HUES48 (cell line): ENCODE measurements around the gene FOXC1.

Experiments used
- H3K27ac ChIP-seq: one replicate; pipeline ENCODE4 v1.7.0; 2013; ENCODE audit warnings: low read depth, low read length, inconsistent platforms
- H3K27me3 ChIP-seq: 2 replicates; pipeline ENCODE4 v1.6.1; 2013; ENCODE audit warnings: mild to moderate bottlenecking, low read length; ENCODE audit not compliant: control insufficient read depth, insufficient read depth
- H3K36me3 ChIP-seq: 2 replicates; pipeline ENCODE4 v1.6.1; 2013; ENCODE audit warnings: low read length; ENCODE audit not compliant: control insufficient read depth, insufficient read depth
- H3K4me1 ChIP-seq: 2 replicates; pipeline ENCODE4 v1.6.1; 2013; ENCODE audit warnings: mild to moderate bottlenecking, low read length; ENCODE audit not compliant: control insufficient read depth, insufficient read depth
- H3K4me3 ChIP-seq: 2 replicates; pipeline ENCODE4 v1.5.1; 2013; ENCODE audit warnings: mild to moderate bottlenecking, low read depth, low read length
- H3K9ac ChIP-seq: 2 replicates; pipeline ENCODE4 v1.6.1; 2013; ENCODE audit warnings: mild to moderate bottlenecking, low read depth, low read length, moderate library complexity
- H3K9me3 ChIP-seq: 2 replicates; pipeline ENCODE4 v1.6.1; 2013; ENCODE audit warnings: low read length; ENCODE audit not compliant: control insufficient read depth, insufficient read depth

Gene FOXC1

GRCh38 chr6:1593958-1594314 lies 15.8 kb upstream of the FOXC1 start:
- Histone ChIP-seq H3K9ac (no peak overlapping the region), H3K27ac (no peak overlapping the region), H3K27me3 (peaks cover 11% of the 10 kb centered on the region), H3K36me3 (no peaks in the 10 kb centered on the region), H3K9me3 (no peaks in the 10 kb centered on the region), H3K4me1 (peaks cover 14% of the 10 kb centered on the region), H3K4me3 (no peak overlapping the region)

- Histone ChIP-seq H3K36me3 (no peaks in the 10 kb centered on the region), H3K4me3 (no peak overlapping the region), H3K9me3 (no peaks in the 10 kb centered on the region), H3K4me1 (peaks cover 14% of the 10 kb centered on the region), H3K9ac (no peak overlapping the region), H3K27me3 (peaks cover 16% of the 10 kb centered on the region), H3K27ac (no peak overlapping the region)
Observed at GRCh38 chr6:1594445-1595200, 15.1 kb upstream of the FOXC1 start.

GRCh38 chr6:1595271-1596087 lies 14.2 kb upstream of the FOXC1 start:
- H3K27ac ChIP-seq, result no peak overlapping the region
- no peak overlapping the region for H3K4me3 ChIP-seq
- no peaks in the 10 kb centered on the region for H3K36me3 ChIP-seq
- peaks cover 14% of the 10 kb centered on the region for H3K4me1 ChIP-seq
- H3K9ac ChIP-seq, result no peak overlapping the region
- H3K27me3 ChIP-seq, result peaks cover 18% of the 10 kb centered on the region
- no peaks in the 10 kb centered on the region for H3K9me3 ChIP-seq

- no peaks in the 10 kb centered on the region for H3K9me3 ChIP-seq
- peaks cover 26% of the 10 kb centered on the region for H3K27me3 ChIP-seq
- no peaks in the 10 kb centered on the region for H3K36me3 ChIP-seq
- peak overlapping the region; percentile 57; the same call in 1 of the 2 replicates for H3K9ac ChIP-seq
- peaks cover 14% of the 10 kb centered on the region for H3K4me1 ChIP-seq
- no peak overlapping the region for H3K27ac ChIP-seq
- no peak overlapping the region for H3K4me3 ChIP-seq
Observed at GRCh38 chr6:1596088-1596852, 13.4 kb upstream of the FOXC1 start.

GRCh38 chr6:1597121-1597744 lies 12.5 kb upstream of the FOXC1 start:
- H3K27me3 ChIP-seq, result peaks cover 34% of the 10 kb centered on the region
- H3K27ac ChIP-seq, result peak overlapping the region; percentile 42
- H3K4me1 ChIP-seq, result peaks cover 14% of the 10 kb centered on the region
- no peak overlapping the region for H3K9ac ChIP-seq
- H3K9me3 ChIP-seq, result no peaks in the 10 kb centered on the region
- H3K36me3 ChIP-seq, result no peaks in the 10 kb centered on the region
- H3K4me3 ChIP-seq, result no peak overlapping the region

- Histone ChIP-seq H3K36me3 (no peaks in the 10 kb centered on the region), H3K27me3 (peaks cover 41% of the 10 kb centered on the region), H3K4me1 (peaks cover 14% of the 10 kb centered on the region), H3K9ac (no peak overlapping the region), H3K27ac (no peak overlapping the region), H3K4me3 (no peak overlapping the region), H3K9me3 (no peaks in the 10 kb centered on the region)
Observed at GRCh38 chr6:1597924-1598323, 11.8 kb upstream of the FOXC1 start.

GRCh38 chr6:1598433-1598832 lies 11.3 kb upstream of the FOXC1 start:
- no peak overlapping the region for H3K4me3 ChIP-seq
- no peak overlapping the region for H3K27ac ChIP-seq
- H3K27me3 ChIP-seq, result peaks cover 46% of the 10 kb centered on the region
- H3K9ac ChIP-seq, result no peak overlapping the region
- no peaks in the 10 kb centered on the region for H3K36me3 ChIP-seq
- H3K9me3 ChIP-seq, result no peaks in the 10 kb centered on the region
- peaks cover 14% of the 10 kb centered on the region for H3K4me1 ChIP-seq

GRCh38 chr6:1598886-1599285 lies 10.8 kb upstream of the FOXC1 start:
- Histone ChIP-seq H3K36me3 (no peaks in the 10 kb centered on the region), H3K4me1 (peaks cover 14% of the 10 kb centered on the region), H3K27ac (no peak overlapping the region), H3K4me3 (no peak overlapping the region), H3K9ac (no peak overlapping the region), H3K27me3 (peaks cover 50% of the 10 kb centered on the region), H3K9me3 (no peaks in the 10 kb centered on the region)

- no peaks in the 10 kb centered on the region for H3K9me3 ChIP-seq
- H3K9ac ChIP-seq, result no peak overlapping the region
- H3K4me1 ChIP-seq, result peaks cover 14% of the 10 kb centered on the region
- H3K27ac ChIP-seq, result no peak overlapping the region
- no peak overlapping the region for H3K4me3 ChIP-seq
- no peaks in the 10 kb centered on the region for H3K36me3 ChIP-seq
- peaks cover 52% of the 10 kb centered on the region for H3K27me3 ChIP-seq
Observed at GRCh38 chr6:1599469-1599868, 10.2 kb upstream of the FOXC1 start.

GRCh38 chr6:1600063-1600763 lies 9.5 kb upstream of the FOXC1 start:
- Histone ChIP-seq H3K4me1 (peaks cover 14% of the 10 kb centered on the region), H3K27me3 (peaks cover 60% of the 10 kb centered on the region), H3K27ac (no peak overlapping the region), H3K4me3 (no peak overlapping the region), H3K36me3 (no peaks in the 10 kb centered on the region), H3K9ac (no peak overlapping the region), H3K9me3 (no peaks in the 10 kb centered on the region)
